Glomerular endothelial cell (primary cell): ENCODE measurements around the gene ASAP3. TPM values are rescaled to one million over a fixed set of nuclear protein-coding genes. Genes with fewer than 3 reads are reported as not detected.

Experiments used
- total RNA-seq: library from RNA; depleted of rRNA; stranded (reverse); fragments of >200 nt; gene quantifications from 2 replicates; pipeline ENCODE4 v1.2.3, GENCODE V29; 2015

ASAP3 gene
- total RNA-seq, 1 donor from 2014 or later, result 9.8 TPM

Other genes starting within 250 kb of the ASAP3 start
- 79.4 and 99.3 TPM in 2 replicates for gene HNRNPR, start 139.9 kb downstream of the ASAP3 start, total RNA-seq
- 22.9 and 25.6 TPM in 2 replicates for gene ZNF436, start 114.3 kb downstream of the ASAP3 start, total RNA-seq
- gene TCEA3, start 59.4 kb downstream of the ASAP3 start, total RNA-seq, result 0.10 and 0.70 TPM in 2 replicates
- gene E2F2, start 47.1 kb upstream of the ASAP3 start, total RNA-seq, result 0.10 and 0.82 TPM in 2 replicates
- gene ID3, start 75.3 kb upstream of the ASAP3 start, total RNA-seq, result 196 and 399 TPM in 2 replicates
- 834 and 1,078 TPM in 2 replicates for gene RPL11, start 207.6 kb upstream of the ASAP3 start, total RNA-seq